HG03521 (cell line): ENCODE data around the gene LOXL1.
"Not testable (repeated sequence)": the region's sequence is repeated elsewhere in the genome, so short reads cannot be mapped to it uniquely, and the experiment has no call there.

ENCODE experiments used
- ATAC-seq: cut with Tn5 transposase; IDR thresholded peaks from one replicate; pipeline ENCODE4 v1.9.1; 2021; ENCODE audit warnings: mild to moderate bottlenecking, moderate library complexity; ENCODE audit not compliant: unreplicated experiment

LOXL1 gene

GRCh38 chr15:73937296-73937695, 11.0 kb downstream of the LOXL1 start:
- ATAC-seq: no peak

GRCh38 chr15:73937726-73938125, 11.5 kb downstream of the LOXL1 start:
- ATAC-seq: no peak

GRCh38 chr15:73938516-73938915, 12.3 kb downstream of the LOXL1 start:
- ATAC-seq: not testable (repeated sequence)

- ATAC-seq: no peak
Measured at GRCh38 chr15:73939138-73939537, 12.9 kb downstream of the LOXL1 start.

- ATAC-seq: no peak
Measured at GRCh38 chr15:73940061-73940981, 14.1 kb downstream of the LOXL1 start.

GRCh38 chr15:73941044-73941443, 14.8 kb downstream of the LOXL1 start:
- ATAC-seq: no peak

- ATAC-seq: no peak
Measured at GRCh38 chr15:73941449-73941848, 15.2 kb downstream of the LOXL1 start.

- no peak for ATAC-seq
Measured at GRCh38 chr15:73941871-73942635, 15.8 kb downstream of the LOXL1 start.

GRCh38 chr15:73942751-73943270, 16.5 kb downstream of the LOXL1 start:
- no peak for ATAC-seq

- no peak for ATAC-seq
Measured at GRCh38 chr15:73944161-73945129, 18.2 kb downstream of the LOXL1 start.

- no peak for ATAC-seq
Measured at GRCh38 chr15:73945130-73945508, 18.9 kb downstream of the LOXL1 start.

- ATAC-seq: no peak
Measured at GRCh38 chr15:73946046-73946721, 19.9 kb downstream of the LOXL1 start.

- no peak for ATAC-seq
Measured at GRCh38 chr15:73946795-73947370, 20.6 kb downstream of the LOXL1 start.

GRCh38 chr15:73947651-73948050, 21.4 kb downstream of the LOXL1 start:
- ATAC-seq: no peak

GRCh38 chr15:73948396-73948795, 22.1 kb downstream of the LOXL1 start:
- ATAC-seq: no peak

GRCh38 chr15:73948982-73949381, 22.7 kb downstream of the LOXL1 start:
- ATAC-seq: no peak

GRCh38 chr15:73949496-73949895, 23.2 kb downstream of the LOXL1 start:
- no peak for ATAC-seq

GRCh38 chr15:73950479-73950830, 24.2 kb downstream of the LOXL1 start:
- no peak for ATAC-seq

- ATAC-seq: no peak
Measured at GRCh38 chr15:73950831-73951561, 24.7 kb downstream of the LOXL1 start.
